Esophagus muscularis mucosa (tissue), 4 donors: Measurements from ENCODE around the gene C15orf62.

Experiments
- EP300 ChIP-seq: sonication (generic); formaldehyde crosslinking; IDR thresholded peaks from one replicate; pipeline ENCODE4 v1.6.1; 2017; ENCODE audit warnings: antibody characterized with exemption
- POLR2A ChIP-seq: fragments of 450-650 bp; IDR thresholded peaks from one replicate; pipeline ENCODE4 v1.6.1; 2017; ENCODE audit warnings: antibody characterized with exemption, moderate library complexity, mild to moderate bottlenecking, low read depth
- POLR2AphosphoS5 ChIP-seq, 2 donors: sonication (generic); formaldehyde crosslinking; IDR thresholded peaks; one replicate each; pipeline ENCODE4 v1.6.1; 2017; ENCODE audit warnings: antibody characterized with exemption in 2 of 2
- TF ChIP-seq, protein P1 (sequence below), 3 experiments: fragments of 200-600 bp in 2 of 3; fragments of 450-650 bp in 1 of 3; sonication (generic) in 2 of 3; IDR thresholded peaks; one replicate each; pipeline ENCODE4 v1.5.1; 2017 to 2019; ENCODE audit warnings: antibody characterized with exemption in 3 of 3, mild to moderate bottlenecking in 2 of 3, moderate library complexity in 1 of 3

DNA sequence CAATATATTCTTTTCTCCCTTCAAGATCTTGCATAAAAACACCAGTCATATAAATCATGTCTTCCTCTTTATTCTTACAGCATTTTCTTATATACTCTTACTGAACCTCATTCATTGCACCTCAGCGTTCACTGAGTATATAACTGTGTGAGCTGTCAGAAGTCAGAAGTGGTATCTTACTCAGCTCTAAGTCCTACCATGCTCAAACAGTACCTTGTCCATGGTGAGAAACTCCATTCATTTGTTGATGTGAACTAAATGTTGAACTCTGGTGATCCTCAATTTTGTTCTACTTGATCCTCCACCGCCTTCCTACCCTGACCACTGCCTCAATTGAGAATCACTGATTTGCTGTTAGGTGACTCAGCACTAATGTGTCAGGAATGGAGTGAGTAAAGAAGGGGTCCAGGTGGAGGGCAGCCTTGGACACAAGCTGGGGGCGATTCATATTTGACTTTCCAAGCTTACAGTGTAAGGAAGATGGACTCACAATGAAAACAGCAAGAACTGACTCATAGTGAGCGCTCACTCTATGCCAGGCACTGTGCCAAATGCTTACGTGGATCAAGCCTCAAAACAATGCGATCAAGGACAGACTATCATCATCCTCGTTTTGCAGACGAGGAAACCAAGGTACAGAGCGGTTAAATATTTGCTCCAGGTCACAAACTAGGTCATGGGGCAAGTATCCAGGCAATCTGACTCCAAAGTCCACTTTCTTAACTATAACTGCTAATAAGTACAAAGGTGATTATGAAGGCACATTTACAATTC lies 23.6 kb downstream of the C15orf62 start:
- TF ChIP-seq, protein P1, sequence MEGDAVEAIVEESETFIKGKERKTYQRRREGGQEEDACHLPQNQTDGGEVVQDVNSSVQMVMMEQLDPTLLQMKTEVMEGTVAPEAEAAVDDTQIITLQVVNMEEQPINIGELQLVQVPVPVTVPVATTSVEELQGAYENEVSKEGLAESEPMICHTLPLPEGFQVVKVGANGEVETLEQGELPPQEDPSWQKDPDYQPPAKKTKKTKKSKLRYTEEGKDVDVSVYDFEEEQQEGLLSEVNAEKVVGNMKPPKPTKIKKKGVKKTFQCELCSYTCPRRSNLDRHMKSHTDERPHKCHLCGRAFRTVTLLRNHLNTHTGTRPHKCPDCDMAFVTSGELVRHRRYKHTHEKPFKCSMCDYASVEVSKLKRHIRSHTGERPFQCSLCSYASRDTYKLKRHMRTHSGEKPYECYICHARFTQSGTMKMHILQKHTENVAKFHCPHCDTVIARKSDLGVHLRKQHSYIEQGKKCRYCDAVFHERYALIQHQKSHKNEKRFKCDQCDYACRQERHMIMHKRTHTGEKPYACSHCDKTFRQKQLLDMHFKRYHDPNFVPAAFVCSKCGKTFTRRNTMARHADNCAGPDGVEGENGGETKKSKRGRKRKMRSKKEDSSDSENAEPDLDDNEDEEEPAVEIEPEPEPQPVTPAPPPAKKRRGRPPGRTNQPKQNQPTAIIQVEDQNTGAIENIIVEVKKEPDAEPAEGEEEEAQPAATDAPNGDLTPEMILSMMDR (IDR thresholded peaks at IDR 0.05): no peak
- TF ChIP-seq EP300: no peak
- no peak for TF ChIP-seq POLR2A
- TF ChIP-seq POLR2AphosphoS5 (IDR thresholded peaks at IDR 0.05): no peak
